SK-N-SH treated with all-trans-retinoic acid at 6 μM for 48 hours (cell line): ENCODE results near the gene MCEE.

Source experiments
- ATAC-seq: fragments of 200-7000 bp; cut with Tn5 transposase; 3 replicates; pipeline ENCODE4 v1.9.1; 2020; ENCODE audit warnings: mild to moderate bottlenecking, moderate library complexity
- ARNTL ChIP-seq: fragments of 450-650 bp; formaldehyde crosslinking; IDR thresholded peaks from 2 replicates; pipeline ENCODE4 v1.5.0; 2020; ENCODE audit warnings: low read depth, mild to moderate bottlenecking, moderate library complexity, borderline replicate concordance
- CREB5 ChIP-seq: fragments of 250-450 bp; sonication (Bioruptor Pico); IDR thresholded peaks from 2 replicates; pipeline ENCODE4 v1.5.1; 2020; ENCODE audit warnings: low read depth, mild to moderate bottlenecking, moderate library complexity
- CSDC2 ChIP-seq: fragments of 250-450 bp; sonication (Bioruptor Pico); IDR thresholded peaks from 2 replicates; pipeline ENCODE4 v1.5.0; 2020; ENCODE audit warnings: mild to moderate bottlenecking, moderate library complexity
- CSRNP3 ChIP-seq: fragments of 250-450 bp; sonication (Bioruptor Pico); IDR thresholded peaks from 2 replicates; pipeline ENCODE4 v1.5.1; 2021; ENCODE audit warnings: mild to moderate bottlenecking, moderate library complexity
- GLIS3 ChIP-seq: fragments of 250-450 bp; sonication (Bioruptor Pico); IDR thresholded peaks from 2 replicates; pipeline ENCODE4 v1.5.0; 2020; ENCODE audit warnings: mild to moderate bottlenecking, moderate library complexity
- OSR1 ChIP-seq: fragments of 250-450 bp; sonication (Bioruptor Pico); IDR thresholded peaks from 2 replicates; pipeline ENCODE4 v1.8.0; 2022; ENCODE audit warnings: moderate library complexity, mild to moderate bottlenecking, inconsistent platforms
- PATZ1 ChIP-seq: fragments of 250-450 bp; sonication (Bioruptor Pico); IDR thresholded peaks from 2 replicates; pipeline ENCODE4 v1.8.0; 2020; ENCODE audit warnings: mild to moderate bottlenecking, moderate library complexity, borderline replicate concordance
- POU6F1 ChIP-seq: fragments of 250-450 bp; sonication (Bioruptor Pico); IDR thresholded peaks from 2 replicates; pipeline ENCODE4 v1.8.0; 2021; ENCODE audit warnings: low read depth, mild to moderate bottlenecking, moderate library complexity, borderline replicate concordance
- PPARA ChIP-seq: fragments of 250-450 bp; sonication (Bioruptor Pico); IDR thresholded peaks from 2 replicates; pipeline ENCODE4 v1.5.0; 2020; ENCODE audit warnings: mild to moderate bottlenecking, borderline replicate concordance
- RARB ChIP-seq: fragments of 250-450 bp; sonication (Bioruptor Pico); IDR thresholded peaks from 2 replicates; pipeline ENCODE4 v1.8.0; 2021; ENCODE audit warnings: mild to moderate bottlenecking, moderate library complexity
- SNAI2 ChIP-seq: fragments of 250-450 bp; sonication (Bioruptor Pico); IDR thresholded peaks from 2 replicates; pipeline ENCODE4 v1.5.0; 2020; ENCODE audit warnings: mild to moderate bottlenecking, moderate library complexity
- ZC3H10 ChIP-seq: fragments of 250-450 bp; sonication (Bioruptor Pico); IDR thresholded peaks from 2 replicates; pipeline ENCODE4 v1.5.1; 2021; ENCODE audit warnings: mild to moderate bottlenecking, moderate library complexity
- ZFP3 ChIP-seq: fragments of 250-450 bp; sonication (Bioruptor Pico); IDR thresholded peaks from 2 replicates; pipeline ENCODE4 v1.5.0; 2020; ENCODE audit warnings: mild to moderate bottlenecking, moderate library complexity
- ZFP30 ChIP-seq: fragments of 450-650 bp; formaldehyde crosslinking; IDR thresholded peaks from 2 replicates; pipeline ENCODE4 v1.5.0; 2022; ENCODE audit warnings: mild to moderate bottlenecking, moderate library complexity

Gene MCEE

GRCh38 chr2:71071681-71072398 is 58.2 kb downstream of the MCEE start (continued):
- TF ChIP-seq PATZ1 (CRISPR knock-in tag): no peak
- no peak for TF ChIP-seq RARB
- no peak for TF ChIP-seq OSR1 (CRISPR knock-in tag)
- TF ChIP-seq GLIS3: no peak

GRCh38 chr2:71070294-71071093 is 59.5 kb downstream of the MCEE start:
- no peak for TF ChIP-seq ARNTL (CRISPR knock-in tag)
- TF ChIP-seq PATZ1 (CRISPR knock-in tag): no peak
- TF ChIP-seq SNAI2 (CRISPR knock-in tag): no peak
- TF ChIP-seq CREB5 (CRISPR knock-in tag): no peak
- no peak for TF ChIP-seq CSRNP3
- TF ChIP-seq OSR1 (CRISPR knock-in tag): no peak
- TF ChIP-seq POU6F1 (CRISPR knock-in tag): no peak
- no peak for TF ChIP-seq ZFP3 (CRISPR knock-in tag)
- no peak for TF ChIP-seq CSDC2
- no peak for ATAC-seq

GRCh38 chr2:71069376-71069775 is 60.7 kb downstream of the MCEE start:
- no peak for ATAC-seq
- TF ChIP-seq PPARA (no peak), POU6F1 (CRISPR knock-in tag) (no peak), RARB (no peak), ZC3H10 (no peak), GLIS3 (no peak), PATZ1 (CRISPR knock-in tag) (no peak), ZFP30 (CRISPR knock-in tag) (no peak)
- TF ChIP-seq, all 23 proteins: peak for 0
